Measurements from ENCODE around the gene GRIK1.

GRCh38 chr21:29787361-29787909 lies 152.4 kb downstream of the GRIK1 start:
- no peak for TF ChIP-seq ZNF423 (tag by site-specific recombination; IDR thresholded peaks at IDR 0.05)
- TF ChIP-seq ZNF639 (tag by site-specific recombination; IDR thresholded peaks at IDR 0.05), result no peak
- TF ChIP-seq ZBTB7A (tag by site-specific recombination; IDR thresholded peaks at IDR 0.05; ENCODE audit: low read depth), result no peak
- TF ChIP-seq ZEB2 (tag by site-specific recombination; IDR thresholded peaks at IDR 0.05), result no peak
